GM19351 (cell line): Measurements from ENCODE around the gene APRT.

Experiments used
- ATAC-seq: cut with Tn5 transposase; IDR thresholded peaks from one replicate; pipeline ENCODE4 v1.9.1; 2021; ENCODE audit warnings: mild to moderate bottlenecking, moderate library complexity; ENCODE audit not compliant: unreplicated experiment

Gene APRT

GRCh38 chr16:88760424-88761142 is 51.1 kb downstream of the APRT start:
- no peak for ATAC-seq

GRCh38 chr16:88759976-88760350 is 51.8 kb downstream of the APRT start:
- no peak for ATAC-seq
